ENCODE results near the gene C9orf153.

DNA sequence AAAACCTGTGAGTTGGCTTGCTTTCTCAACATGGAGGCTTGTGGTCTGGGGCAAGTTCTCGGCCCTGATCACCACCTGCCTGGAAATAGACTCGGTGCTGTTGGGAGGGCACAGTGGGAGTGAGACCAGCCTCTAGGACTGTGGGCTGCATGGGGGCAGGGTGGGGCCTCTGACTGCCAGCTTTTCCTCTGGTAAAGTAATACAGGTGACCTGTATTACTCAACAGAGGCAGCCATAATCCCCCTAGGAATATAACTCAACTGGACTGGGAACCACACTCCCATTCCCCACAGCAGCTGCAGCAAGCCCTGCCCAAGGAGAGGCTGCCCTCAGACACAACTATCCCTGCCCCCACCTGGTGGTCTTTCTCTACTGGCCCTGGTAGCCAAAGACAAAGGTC lies 72.8 kb downstream of the C9orf153 start:
- no peak for TF ChIP-seq FOXA1 (IDR thresholded peaks at IDR 0.05)
- no peak for TF ChIP-seq TARDBP (IDR thresholded peaks at IDR 0.05)
- no peak for TF ChIP-seq ELF4 (IDR thresholded peaks at IDR 0.05)
- TF ChIP-seq FOXK2 (IDR thresholded peaks at IDR 0.05) = no peak
- TF ChIP-seq FOXM1 (IDR thresholded peaks at IDR 0.05; ENCODE audit: borderline replicate concordance) = no peak
- TF ChIP-seq BHLHE40 (IDR thresholded peaks at IDR 0.05; ENCODE audit: borderline replicate concordance) = no peak
- TF ChIP-seq SP1 (IDR thresholded peaks at IDR 0.05) = no peak
- no peak for TF ChIP-seq ARNT (IDR thresholded peaks at IDR 0.05)
- no peak for TF ChIP-seq SUZ12 (IDR thresholded peaks at IDR 0.05)
- no peak for TF ChIP-seq LEF1 (IDR thresholded peaks at IDR 0.05; ENCODE audit: borderline replicate concordance)
- TF ChIP-seq HDGF (IDR thresholded peaks at IDR 0.05; ENCODE audit: borderline replicate concordance) = no peak
- TF ChIP-seq CTBP1 (IDR thresholded peaks at IDR 0.05; ENCODE audit: borderline replicate concordance) = no peak
- TF ChIP-seq, protein P1, sequence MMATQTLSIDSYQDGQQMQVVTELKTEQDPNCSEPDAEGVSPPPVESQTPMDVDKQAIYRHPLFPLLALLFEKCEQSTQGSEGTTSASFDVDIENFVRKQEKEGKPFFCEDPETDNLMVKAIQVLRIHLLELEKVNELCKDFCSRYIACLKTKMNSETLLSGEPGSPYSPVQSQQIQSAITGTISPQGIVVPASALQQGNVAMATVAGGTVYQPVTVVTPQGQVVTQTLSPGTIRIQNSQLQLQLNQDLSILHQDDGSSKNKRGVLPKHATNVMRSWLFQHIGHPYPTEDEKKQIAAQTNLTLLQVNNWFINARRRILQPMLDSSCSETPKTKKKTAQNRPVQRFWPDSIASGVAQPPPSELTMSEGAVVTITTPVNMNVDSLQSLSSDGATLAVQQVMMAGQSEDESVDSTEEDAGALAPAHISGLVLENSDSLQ (IDR thresholded peaks at IDR 0.05) = no peak
